Prostate gland (tissue), 2 donors: Measurements from ENCODE around the gene FAM50B.

ENCODE experiments used
- POLR2A ChIP-seq: fragments of 450-650 bp; IDR thresholded peaks from one replicate; pipeline ENCODE4 v1.6.1; 2016; ENCODE audit warnings: antibody characterized with exemption, mild to moderate bottlenecking
- TF ChIP-seq, protein P1 (sequence below), 4 experiments: fragments of 200-600 bp in 2 of 4; fragments of 450-650 bp in 2 of 4; sonication (generic) in 2 of 4; IDR thresholded peaks; 1 replicate in 3 of 4; 2 replicates in 1 of 4; pipeline ENCODE4 v1.5.1; 2016 to 2019; ENCODE audit warnings: antibody characterized with exemption in 4 of 4, mild to moderate bottlenecking in 2 of 4, moderate library complexity in 2 of 4

DNA sequence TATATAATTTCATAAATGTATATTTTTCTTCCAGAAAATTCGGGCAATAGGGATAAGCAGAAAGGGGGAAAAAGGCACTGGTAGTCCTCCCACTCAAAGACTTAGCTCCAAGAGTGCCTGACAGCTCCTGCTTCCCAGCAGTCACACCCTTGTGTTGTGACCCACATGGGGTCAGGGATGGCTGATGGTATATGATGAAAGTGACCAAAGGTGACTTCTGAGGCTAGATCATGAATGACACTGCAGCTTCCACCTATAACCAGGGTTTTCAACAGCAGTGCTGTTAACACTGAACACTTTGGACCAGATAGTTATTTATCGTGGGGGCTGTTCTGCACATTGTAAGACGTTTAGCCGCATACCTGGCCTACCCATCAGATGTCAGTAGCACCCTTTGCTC, 22.3 kb downstream of the FAM50B start:
- TF ChIP-seq, protein P1, sequence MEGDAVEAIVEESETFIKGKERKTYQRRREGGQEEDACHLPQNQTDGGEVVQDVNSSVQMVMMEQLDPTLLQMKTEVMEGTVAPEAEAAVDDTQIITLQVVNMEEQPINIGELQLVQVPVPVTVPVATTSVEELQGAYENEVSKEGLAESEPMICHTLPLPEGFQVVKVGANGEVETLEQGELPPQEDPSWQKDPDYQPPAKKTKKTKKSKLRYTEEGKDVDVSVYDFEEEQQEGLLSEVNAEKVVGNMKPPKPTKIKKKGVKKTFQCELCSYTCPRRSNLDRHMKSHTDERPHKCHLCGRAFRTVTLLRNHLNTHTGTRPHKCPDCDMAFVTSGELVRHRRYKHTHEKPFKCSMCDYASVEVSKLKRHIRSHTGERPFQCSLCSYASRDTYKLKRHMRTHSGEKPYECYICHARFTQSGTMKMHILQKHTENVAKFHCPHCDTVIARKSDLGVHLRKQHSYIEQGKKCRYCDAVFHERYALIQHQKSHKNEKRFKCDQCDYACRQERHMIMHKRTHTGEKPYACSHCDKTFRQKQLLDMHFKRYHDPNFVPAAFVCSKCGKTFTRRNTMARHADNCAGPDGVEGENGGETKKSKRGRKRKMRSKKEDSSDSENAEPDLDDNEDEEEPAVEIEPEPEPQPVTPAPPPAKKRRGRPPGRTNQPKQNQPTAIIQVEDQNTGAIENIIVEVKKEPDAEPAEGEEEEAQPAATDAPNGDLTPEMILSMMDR (IDR thresholded peaks at IDR 0.05): no peak
- no peak for TF ChIP-seq POLR2A
